ENCODE results near the gene AKT2. TPM values are rescaled to one million over a fixed set of nuclear protein-coding genes. Genes with fewer than 3 reads are reported as not detected.

Gene AKT2
- total and polyA plus RNA-seq, 3 donors from 2014 or later: 154 to 229 (median 195) TPM

GRCh38 chr19:40200341-40201099 is 84.6 kb downstream of the AKT2 start:
- intact Hi-C loops (cut with DNase I; ENCODE audit: low total_unique reads): no loop called here
- no peak overlapping the region for H3K27ac ChIP-seq
- H3K9me3 ChIP-seq: no peaks in the 10 kb centered on the region
- TF ChIP-seq CTCF (IDR thresholded peaks at IDR 0.05) (no peak), POLR2A (IDR thresholded peaks at IDR 0.05) (no peak)
- DNase-seq: no peak
- H3K4me1 ChIP-seq: no peaks in the 10 kb centered on the region
- H3K27me3 ChIP-seq: no peaks in the 10 kb centered on the region
- 66 to 77% methylated on average over 9 of the region's 9 CpGs for WGBS, 2 donors
- no peaks in the 10 kb centered on the region for H3K36me3 ChIP-seq (ENCODE audit: low read depth, missing control alignments)
- no peak overlapping the region for H3K4me3 ChIP-seq

- H3K4me3 ChIP-seq: no peak overlapping the region
- intact Hi-C loops (cut with DNase I; ENCODE audit: low total_unique reads): no loop called here
- WGBS, 2 donors: 95 to 96% methylated on average over 28 to 29 of the region's 29 CpGs
- no peaks in the 10 kb centered on the region for H3K4me1 ChIP-seq
- DNase-seq: no peak
- H3K27me3 ChIP-seq: no peaks in the 10 kb centered on the region
- no peak overlapping the region for H3K27ac ChIP-seq
- TF ChIP-seq CTCF (IDR thresholded peaks at IDR 0.05) (no peak), POLR2A (IDR thresholded peaks at IDR 0.05) (no peak)
- H3K9me3 ChIP-seq: no peaks in the 10 kb centered on the region
- H3K36me3 ChIP-seq (ENCODE audit: low read depth, missing control alignments): no peaks in the 10 kb centered on the region
Measured at GRCh38 chr19:40198272-40198990, 86.7 kb downstream of the AKT2 start.

- H3K4me1 ChIP-seq: peaks cover 8% of the 10 kb centered on the region
- H3K27ac ChIP-seq: no peak overlapping the region
- DNase-seq: no peak
- H3K9me3 ChIP-seq: no peaks in the 10 kb centered on the region
- no peaks in the 10 kb centered on the region for H3K36me3 ChIP-seq (ENCODE audit: low read depth, missing control alignments)
- H3K27me3 ChIP-seq: no peaks in the 10 kb centered on the region
- 84 to 85% methylated on average over 3 of the region's 3 CpGs for WGBS, 2 donors
- TF ChIP-seq POLR2A (IDR thresholded peaks at IDR 0.05) (no peak), CTCF (IDR thresholded peaks at IDR 0.05) (no peak)
- H3K4me3 ChIP-seq: no peak overlapping the region
- intact Hi-C loops (cut with DNase I; ENCODE audit: low total_unique reads): no loop called here
Measured at GRCh38 chr19:40193587-40193849, 91.6 kb downstream of the AKT2 start.

- Histone ChIP-seq H3K4me3 (no peak overlapping the region), H3K36me3 (ENCODE audit: low read depth, missing control alignments) (no peaks in the 10 kb centered on the region), H3K27ac (no peak overlapping the region), H3K4me1 (peaks cover 8% of the 10 kb centered on the region), H3K27me3 (no peaks in the 10 kb centered on the region), H3K9me3 (no peaks in the 10 kb centered on the region)
- intact Hi-C loops (cut with DNase I; ENCODE audit: low total_unique reads): no loop called here
- no peak for DNase-seq
- 45 to 70% methylated on average over 5 of the region's 5 CpGs for WGBS, 2 donors
- TF ChIP-seq POLR2A (IDR thresholded peaks at IDR 0.05): no peak
- no peak for TF ChIP-seq CTCF (IDR thresholded peaks at IDR 0.05)
Measured at GRCh38 chr19:40192758-40193586, 92.2 kb downstream of the AKT2 start.
